ENCODE results near the gene CCL22.

CCL22 gene

GRCh38 chr16:57376313-57376818, 17.8 kb downstream of the CCL22 start:
- DNase-seq (ENCODE audit: low read depth in 2 of 2): no peak

- DNase-seq (ENCODE audit: low read depth in 2 of 2): peak; percentile 16
Observed at GRCh38 chr16:57377080-57377841, 18.7 kb downstream of the CCL22 start.

- no peak for DNase-seq (ENCODE audit: low read depth in 2 of 2)
Observed at GRCh38 chr16:57379579-57379978, 21.0 kb downstream of the CCL22 start.

GRCh38 chr16:57380671-57381462, 22.3 kb downstream of the CCL22 start:
- no peak for DNase-seq (ENCODE audit: low read depth in 2 of 2)

GRCh38 chr16:57381791-57382534, 23.4 kb downstream of the CCL22 start:
- DNase-seq (ENCODE audit: low read depth in 2 of 2): no peak

GRCh38 chr16:57382535-57383275, 24.1 kb downstream of the CCL22 start:
- DNase-seq (ENCODE audit: low read depth in 2 of 2): no peak

- no peak for DNase-seq (ENCODE audit: low read depth in 2 of 2)
Observed at GRCh38 chr16:57383276-57384247, 25.0 kb downstream of the CCL22 start.

GRCh38 chr16:57384248-57385070, 25.9 kb downstream of the CCL22 start:
- DNase-seq (ENCODE audit: low read depth in 2 of 2): no peak

- DNase-seq (ENCODE audit: low read depth in 2 of 2): no peak
Observed at GRCh38 chr16:57385083-57385482, 26.5 kb downstream of the CCL22 start.

- DNase-seq (ENCODE audit: low read depth in 2 of 2): no peak
Observed at GRCh38 chr16:57386381-57386951, 27.9 kb downstream of the CCL22 start.

- no peak for DNase-seq (ENCODE audit: low read depth in 2 of 2)
Observed at GRCh38 chr16:57387598-57388354, 29.2 kb downstream of the CCL22 start.

GRCh38 chr16:57388359-57389086, 29.9 kb downstream of the CCL22 start:
- no peak for DNase-seq (ENCODE audit: low read depth in 2 of 2)

GRCh38 chr16:57389087-57389468, 30.5 kb downstream of the CCL22 start:
- DNase-seq (ENCODE audit: low read depth in 2 of 2): no peak

- no peak for DNase-seq (ENCODE audit: low read depth in 2 of 2)
Observed at GRCh38 chr16:57390636-57391295, 32.2 kb downstream of the CCL22 start.

- no peak for DNase-seq (ENCODE audit: low read depth in 2 of 2)
Observed at GRCh38 chr16:57391300-57391699, 32.7 kb downstream of the CCL22 start.

- DNase-seq (ENCODE audit: low read depth in 2 of 2): no peak
Observed at GRCh38 chr16:57391708-57392107, 33.1 kb downstream of the CCL22 start.

GRCh38 chr16:57392694-57393093, 34.1 kb downstream of the CCL22 start:
- DNase-seq (ENCODE audit: low read depth in 2 of 2): no peak

Measured in stimulated activated CD4-positive, alpha-beta T cell treated with anti-CD3 and anti-CD28 coated beads, Interleukin-4, amount 100 ng/mL, for 48 hours (primary cell).